SK-N-SH treated with all-trans-retinoic acid at 6 μM for 48 hours (cell line): ENCODE measurements around the gene ZNF618.
"Not testable (repeated sequence)": the region's sequence is repeated elsewhere in the genome, so short reads cannot be mapped to it uniquely, and the experiment has no call there.

Experiments used
- ATAC-seq: fragments of 200-7000 bp; cut with Tn5 transposase; 3 replicates; pipeline ENCODE4 v1.9.1; 2020; ENCODE audit warnings: mild to moderate bottlenecking, moderate library complexity
- ARNTL ChIP-seq: fragments of 450-650 bp; formaldehyde crosslinking; IDR thresholded peaks from 2 replicates; pipeline ENCODE4 v1.5.0; 2020; ENCODE audit warnings: low read depth, mild to moderate bottlenecking, moderate library complexity, borderline replicate concordance
- BACH2 ChIP-seq: fragments of 250-450 bp; sonication (Bioruptor Pico); IDR thresholded peaks from 2 replicates; pipeline ENCODE4 v1.9.0; 2021; ENCODE audit warnings: mild to moderate bottlenecking, borderline replicate concordance
- CSDC2 ChIP-seq: fragments of 250-450 bp; sonication (Bioruptor Pico); IDR thresholded peaks from 2 replicates; pipeline ENCODE4 v1.5.0; 2020; ENCODE audit warnings: mild to moderate bottlenecking, moderate library complexity
- ESRRG ChIP-seq: fragments of 250-450 bp; sonication (Bioruptor Pico); IDR thresholded peaks from 2 replicates; pipeline ENCODE4 v1.6.1; 2021; ENCODE audit warnings: mild to moderate bottlenecking
- GLIS3 ChIP-seq: fragments of 250-450 bp; sonication (Bioruptor Pico); IDR thresholded peaks from 2 replicates; pipeline ENCODE4 v1.5.0; 2020; ENCODE audit warnings: mild to moderate bottlenecking, moderate library complexity
- ISL1 ChIP-seq: fragments of 250-450 bp; sonication (Bioruptor Pico); IDR thresholded peaks from 2 replicates; pipeline ENCODE4 v2.1.2; 2022; ENCODE audit warnings: mild to moderate bottlenecking, moderate library complexity
- OSR1 ChIP-seq: fragments of 250-450 bp; sonication (Bioruptor Pico); IDR thresholded peaks from 2 replicates; pipeline ENCODE4 v1.8.0; 2022; ENCODE audit warnings: moderate library complexity, mild to moderate bottlenecking, inconsistent platforms
- PPARA ChIP-seq: fragments of 250-450 bp; sonication (Bioruptor Pico); IDR thresholded peaks from 2 replicates; pipeline ENCODE4 v1.5.0; 2020; ENCODE audit warnings: mild to moderate bottlenecking, borderline replicate concordance
- SNAI2 ChIP-seq: fragments of 250-450 bp; sonication (Bioruptor Pico); IDR thresholded peaks from 2 replicates; pipeline ENCODE4 v1.5.0; 2020; ENCODE audit warnings: mild to moderate bottlenecking, moderate library complexity
- TCF4 ChIP-seq: fragments of 250-450 bp; sonication (Bioruptor Pico); IDR thresholded peaks from 2 replicates; pipeline ENCODE4 v1.8.0; 2021; ENCODE audit warnings: mild to moderate bottlenecking, moderate library complexity, borderline replicate concordance
- TOX ChIP-seq: fragments of 250-450 bp; sonication (Bioruptor Pico); IDR thresholded peaks from 2 replicates; pipeline ENCODE4 v1.8.0; 2021; ENCODE audit warnings: mild to moderate bottlenecking, moderate library complexity, borderline replicate concordance
- ZC3H10 ChIP-seq: fragments of 250-450 bp; sonication (Bioruptor Pico); IDR thresholded peaks from 2 replicates; pipeline ENCODE4 v1.5.1; 2021; ENCODE audit warnings: mild to moderate bottlenecking, moderate library complexity
- ZNF565 ChIP-seq: fragments of 450-650 bp; formaldehyde crosslinking; conservative IDR thresholded peaks from 2 replicates; pipeline ENCODE4 v1.5.0; 2020; ENCODE audit warnings: low read depth, mild to moderate bottlenecking, moderate library complexity
- ZNF70 ChIP-seq: fragments of 450-650 bp; formaldehyde crosslinking; IDR thresholded peaks from 2 replicates; pipeline ENCODE4 v1.5.0; 2020; ENCODE audit warnings: mild to moderate bottlenecking, moderate library complexity
- ZNF8 ChIP-seq: fragments of 450-650 bp; formaldehyde crosslinking; IDR thresholded peaks from 2 replicates; pipeline ENCODE4 v1.5.0; 2020; ENCODE audit warnings: mild to moderate bottlenecking, moderate library complexity
- TF ChIP-seq, protein P1 (sequence below): fragments of 250-450 bp; sonication (Bioruptor Pico); IDR thresholded peaks from 2 replicates; pipeline ENCODE4 v1.5.1; 2021; ENCODE audit warnings: mild to moderate bottlenecking, moderate library complexity
- TF ChIP-seq, protein P2 (sequence below): fragments of 250-450 bp; sonication (Bioruptor Pico); IDR thresholded peaks from 2 replicates; pipeline ENCODE4 v1.8.0; 2021; ENCODE audit warnings: low read depth, mild to moderate bottlenecking, moderate library complexity, borderline replicate concordance
- TF ChIP-seq, protein P3 (sequence below): fragments of 250-450 bp; sonication (Bioruptor Pico); IDR thresholded peaks from 2 replicates; pipeline ENCODE4 v1.5.1; 2020; ENCODE audit warnings: low read depth, mild to moderate bottlenecking, moderate library complexity
- TF ChIP-seq, protein P4 (sequence below): fragments of 250-450 bp; sonication (Bioruptor Pico); IDR thresholded peaks from 2 replicates; pipeline ENCODE4 v1.8.0; 2020; ENCODE audit warnings: mild to moderate bottlenecking, moderate library complexity, borderline replicate concordance
- TF ChIP-seq, protein P5 (sequence below): fragments of 250-450 bp; sonication (Bioruptor Pico); IDR thresholded peaks from 2 replicates; pipeline ENCODE4 v1.5.0; 2020; ENCODE audit warnings: mild to moderate bottlenecking, moderate library complexity

Gene ZNF618

DNA sequence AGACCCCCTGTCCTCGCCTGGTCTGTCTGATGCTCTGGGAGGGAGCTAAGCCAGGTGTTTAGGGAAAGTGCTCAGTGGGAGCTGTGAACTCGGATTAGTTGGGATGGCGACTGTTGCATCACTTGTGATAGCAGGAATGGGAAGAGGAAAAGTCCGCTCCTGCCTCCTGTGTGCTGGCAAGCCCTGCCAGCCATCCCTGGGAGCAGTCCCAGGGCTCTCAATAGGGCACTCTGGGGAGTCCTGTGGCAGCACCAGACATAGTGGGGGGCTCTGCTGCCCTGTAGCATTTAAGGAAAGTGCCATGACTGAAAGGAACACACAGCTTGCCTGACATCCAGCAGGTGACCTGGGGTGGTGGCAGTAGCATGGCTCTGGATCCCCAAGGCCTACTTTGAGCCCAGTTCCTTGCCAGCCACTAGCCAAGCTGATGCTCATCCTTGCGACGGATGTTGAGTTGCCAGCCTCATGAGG is 120.5 kb downstream of the ZNF618 start:
- no peak for ATAC-seq
- TF ChIP-seq ZNF8 (CRISPR knock-in tag), result no peak
- TF ChIP-seq PPARA (CRISPR knock-in tag), result no peak
- TF ChIP-seq ESRRG (CRISPR knock-in tag), result no peak
- TF ChIP-seq, protein P1, sequence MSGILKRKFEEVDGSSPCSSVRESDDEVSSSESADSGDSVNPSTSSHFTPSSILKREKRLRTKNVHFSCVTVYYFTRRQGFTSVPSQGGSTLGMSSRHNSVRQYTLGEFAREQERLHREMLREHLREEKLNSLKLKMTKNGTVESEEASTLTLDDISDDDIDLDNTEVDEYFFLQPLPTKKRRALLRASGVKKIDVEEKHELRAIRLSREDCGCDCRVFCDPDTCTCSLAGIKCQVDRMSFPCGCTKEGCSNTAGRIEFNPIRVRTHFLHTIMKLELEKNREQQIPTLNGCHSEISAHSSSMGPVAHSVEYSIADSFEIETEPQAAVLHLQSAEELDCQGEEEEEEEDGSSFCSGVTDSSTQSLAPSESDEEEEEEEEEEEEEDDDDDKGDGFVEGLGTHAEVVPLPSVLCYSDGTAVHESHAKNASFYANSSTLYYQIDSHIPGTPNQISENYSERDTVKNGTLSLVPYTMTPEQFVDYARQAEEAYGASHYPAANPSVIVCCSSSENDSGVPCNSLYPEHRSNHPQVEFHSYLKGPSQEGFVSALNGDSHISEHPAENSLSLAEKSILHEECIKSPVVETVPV (CRISPR knock-in tag), result no peak
- no peak for TF ChIP-seq ISL1 (CRISPR knock-in tag)
- TF ChIP-seq, protein P2, sequence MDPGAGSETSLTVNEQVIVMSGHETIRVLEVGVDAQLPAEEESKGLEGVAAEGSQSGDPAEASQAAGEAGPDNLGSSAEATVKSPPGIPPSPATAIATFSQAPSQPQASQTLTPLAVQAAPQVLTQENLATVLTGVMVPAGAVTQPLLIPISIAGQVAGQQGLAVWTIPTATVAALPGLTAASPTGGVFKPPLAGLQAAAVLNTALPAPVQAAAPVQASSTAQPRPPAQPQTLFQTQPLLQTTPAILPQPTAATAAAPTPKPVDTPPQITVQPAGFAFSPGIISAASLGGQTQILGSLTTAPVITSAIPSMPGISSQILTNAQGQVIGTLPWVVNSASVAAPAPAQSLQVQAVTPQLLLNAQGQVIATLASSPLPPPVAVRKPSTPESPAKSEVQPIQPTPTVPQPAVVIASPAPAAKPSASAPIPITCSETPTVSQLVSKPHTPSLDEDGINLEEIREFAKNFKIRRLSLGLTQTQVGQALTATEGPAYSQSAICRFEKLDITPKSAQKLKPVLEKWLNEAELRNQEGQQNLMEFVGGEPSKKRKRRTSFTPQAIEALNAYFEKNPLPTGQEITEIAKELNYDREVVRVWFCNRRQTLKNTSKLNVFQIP (CRISPR knock-in tag), result no peak
- TF ChIP-seq ZNF565 (CRISPR knock-in tag), result no peak
- no peak for TF ChIP-seq GLIS3 (CRISPR knock-in tag)
- TF ChIP-seq, protein P3, sequence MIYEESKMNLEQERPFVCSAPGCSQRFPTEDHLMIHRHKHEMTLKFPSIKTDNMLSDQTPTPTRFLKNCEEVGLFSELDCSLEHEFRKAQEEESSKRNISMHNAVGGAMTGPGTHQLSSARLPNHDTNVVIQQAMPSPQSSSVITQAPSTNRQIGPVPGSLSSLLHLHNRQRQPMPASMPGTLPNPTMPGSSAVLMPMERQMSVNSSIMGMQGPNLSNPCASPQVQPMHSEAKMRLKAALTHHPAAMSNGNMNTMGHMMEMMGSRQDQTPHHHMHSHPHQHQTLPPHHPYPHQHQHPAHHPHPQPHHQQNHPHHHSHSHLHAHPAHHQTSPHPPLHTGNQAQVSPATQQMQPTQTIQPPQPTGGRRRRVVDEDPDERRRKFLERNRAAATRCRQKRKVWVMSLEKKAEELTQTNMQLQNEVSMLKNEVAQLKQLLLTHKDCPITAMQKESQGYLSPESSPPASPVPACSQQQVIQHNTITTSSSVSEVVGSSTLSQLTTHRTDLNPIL (CRISPR knock-in tag), result no peak
- TF ChIP-seq ARNTL (CRISPR knock-in tag), result no peak
- TF ChIP-seq CSDC2 (CRISPR knock-in tag), result no peak
- no peak for TF ChIP-seq ZNF70 (CRISPR knock-in tag)
- TF ChIP-seq, protein P4, sequence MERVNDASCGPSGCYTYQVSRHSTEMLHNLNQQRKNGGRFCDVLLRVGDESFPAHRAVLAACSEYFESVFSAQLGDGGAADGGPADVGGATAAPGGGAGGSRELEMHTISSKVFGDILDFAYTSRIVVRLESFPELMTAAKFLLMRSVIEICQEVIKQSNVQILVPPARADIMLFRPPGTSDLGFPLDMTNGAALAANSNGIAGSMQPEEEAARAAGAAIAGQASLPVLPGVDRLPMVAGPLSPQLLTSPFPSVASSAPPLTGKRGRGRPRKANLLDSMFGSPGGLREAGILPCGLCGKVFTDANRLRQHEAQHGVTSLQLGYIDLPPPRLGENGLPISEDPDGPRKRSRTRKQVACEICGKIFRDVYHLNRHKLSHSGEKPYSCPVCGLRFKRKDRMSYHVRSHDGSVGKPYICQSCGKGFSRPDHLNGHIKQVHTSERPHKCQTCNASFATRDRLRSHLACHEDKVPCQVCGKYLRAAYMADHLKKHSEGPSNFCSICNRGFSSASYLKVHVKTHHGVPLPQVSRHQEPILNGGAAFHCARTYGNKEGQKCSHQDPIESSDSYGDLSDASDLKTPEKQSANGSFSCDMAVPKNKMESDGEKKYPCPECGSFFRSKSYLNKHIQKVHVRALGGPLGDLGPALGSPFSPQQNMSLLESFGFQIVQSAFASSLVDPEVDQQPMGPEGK (CRISPR knock-in tag), result no peak
- no peak for TF ChIP-seq OSR1 (CRISPR knock-in tag)
- TF ChIP-seq ZC3H10, result no peak
- TF ChIP-seq, protein P5, sequence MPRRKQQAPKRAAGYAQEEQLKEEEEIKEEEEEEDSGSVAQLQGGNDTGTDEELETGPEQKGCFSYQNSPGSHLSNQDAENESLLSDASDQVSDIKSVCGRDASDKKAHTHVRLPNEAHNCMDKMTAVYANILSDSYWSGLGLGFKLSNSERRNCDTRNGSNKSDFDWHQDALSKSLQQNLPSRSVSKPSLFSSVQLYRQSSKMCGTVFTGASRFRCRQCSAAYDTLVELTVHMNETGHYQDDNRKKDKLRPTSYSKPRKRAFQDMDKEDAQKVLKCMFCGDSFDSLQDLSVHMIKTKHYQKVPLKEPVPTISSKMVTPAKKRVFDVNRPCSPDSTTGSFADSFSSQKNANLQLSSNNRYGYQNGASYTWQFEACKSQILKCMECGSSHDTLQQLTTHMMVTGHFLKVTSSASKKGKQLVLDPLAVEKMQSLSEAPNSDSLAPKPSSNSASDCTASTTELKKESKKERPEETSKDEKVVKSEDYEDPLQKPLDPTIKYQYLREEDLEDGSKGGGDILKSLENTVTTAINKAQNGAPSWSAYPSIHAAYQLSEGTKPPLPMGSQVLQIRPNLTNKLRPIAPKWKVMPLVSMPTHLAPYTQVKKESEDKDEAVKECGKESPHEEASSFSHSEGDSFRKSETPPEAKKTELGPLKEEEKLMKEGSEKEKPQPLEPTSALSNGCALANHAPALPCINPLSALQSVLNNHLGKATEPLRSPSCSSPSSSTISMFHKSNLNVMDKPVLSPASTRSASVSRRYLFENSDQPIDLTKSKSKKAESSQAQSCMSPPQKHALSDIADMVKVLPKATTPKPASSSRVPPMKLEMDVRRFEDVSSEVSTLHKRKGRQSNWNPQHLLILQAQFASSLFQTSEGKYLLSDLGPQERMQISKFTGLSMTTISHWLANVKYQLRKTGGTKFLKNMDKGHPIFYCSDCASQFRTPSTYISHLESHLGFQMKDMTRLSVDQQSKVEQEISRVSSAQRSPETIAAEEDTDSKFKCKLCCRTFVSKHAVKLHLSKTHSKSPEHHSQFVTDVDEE (CRISPR knock-in tag), result no peak
- no peak for TF ChIP-seq TCF4 (CRISPR knock-in tag)
- TF ChIP-seq SNAI2 (CRISPR knock-in tag), result no peak
- no peak for TF ChIP-seq TOX (CRISPR knock-in tag)

DNA sequence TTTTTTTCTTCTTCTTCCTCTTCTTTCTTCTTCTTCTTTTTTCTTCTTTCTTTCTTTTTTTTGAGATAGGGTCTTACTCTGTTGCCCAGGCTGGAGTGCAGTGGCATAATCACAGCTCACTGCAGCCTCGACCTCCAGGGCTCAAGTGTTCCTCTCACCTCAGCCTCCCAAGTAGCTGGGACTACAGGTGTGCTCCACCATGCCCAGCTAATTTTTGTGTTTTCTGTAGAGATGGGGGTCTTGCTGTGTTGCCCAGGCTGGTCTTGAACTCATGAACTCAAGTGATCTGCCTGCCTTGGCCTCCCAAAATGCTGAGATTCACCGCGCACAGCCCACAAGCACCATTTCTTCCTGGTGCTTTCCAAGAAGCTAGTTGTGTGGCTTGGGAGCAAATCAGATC is 121.0 kb downstream of the ZNF618 start:
- ATAC-seq, result not testable (repeated sequence)

DNA sequence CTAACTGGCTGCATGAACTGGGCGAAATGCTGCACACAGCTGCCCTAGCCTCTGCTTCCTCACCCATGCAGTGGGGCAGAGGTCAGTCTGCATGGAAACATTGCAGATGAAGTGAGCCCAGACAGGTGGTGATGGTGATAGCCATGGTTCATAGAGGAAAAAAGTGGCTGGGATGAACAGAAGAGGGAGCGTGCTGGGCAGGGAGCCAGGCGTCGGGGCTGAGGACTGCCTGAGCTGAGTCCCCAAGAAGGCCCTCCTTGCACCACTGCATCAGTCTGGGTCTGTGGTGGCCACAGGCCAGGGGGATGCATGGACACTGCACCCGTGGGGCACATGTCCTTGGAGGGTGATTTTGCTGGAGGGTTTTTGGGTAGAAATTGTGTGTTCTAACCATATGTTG is 121.5 kb downstream of the ZNF618 start:
- no peak for ATAC-seq
- TF ChIP-seq, protein P3 (CRISPR knock-in tag), result no peak
- TF ChIP-seq ZNF8 (CRISPR knock-in tag) (no peak), ZC3H10 (no peak), TOX (CRISPR knock-in tag) (no peak), GLIS3 (CRISPR knock-in tag) (no peak), ARNTL (CRISPR knock-in tag) (no peak), ZNF565 (CRISPR knock-in tag) (no peak), SNAI2 (CRISPR knock-in tag) (no peak), BACH2 (CRISPR knock-in tag) (no peak), ESRRG (CRISPR knock-in tag) (no peak), PPARA (CRISPR knock-in tag) (no peak)
- TF ChIP-seq, protein P2 (CRISPR knock-in tag), result no peak
- TF ChIP-seq, protein P1 (CRISPR knock-in tag), result no peak
